OCI-LY1 (cell line): Measurements from ENCODE around the gene CCNG2.

Source experiments
- H2AFZ ChIP-seq: fragments of 200-600 bp; sonication (generic), shearing (Covaris generic); 2 replicates; pipeline ENCODE4 v1.6.0; 2014; ENCODE audit warnings: antibody characterized with exemption, mild to moderate bottlenecking, low read length
- H3F3A ChIP-seq: fragments of 200-600 bp; sonication (generic), shearing (Covaris generic); 2 replicates; pipeline ENCODE4 v1.6.0; 2014; ENCODE audit warnings: mild to moderate bottlenecking, antibody characterized with exemption, low read length, moderate library complexity; ENCODE audit not compliant: insufficient read depth
- H3K27ac ChIP-seq: fragments of 200-600 bp; sonication (generic); 2 replicates; pipeline ENCODE4 v1.5.1; 2014; ENCODE audit warnings: low read length, mixed run types, mild to moderate bottlenecking, low read depth; ENCODE audit not compliant: poor library complexity, severe bottlenecking
- H3K27me3 ChIP-seq: fragments of 200-600 bp; sonication (generic); 2 replicates; pipeline ENCODE4 v1.6.0; 2014; ENCODE audit warnings: antibody characterized with exemption, mild to moderate bottlenecking, low read length, moderate library complexity; ENCODE audit not compliant: insufficient read depth
- H3K36me3 ChIP-seq: fragments of 200-600 bp; sonication (generic); 2 replicates; pipeline ENCODE4 v1.6.1; 2014; ENCODE audit warnings: mild to moderate bottlenecking, antibody characterized with exemption, low read length, moderate library complexity, mixed read lengths; ENCODE audit not compliant: insufficient read depth
- H3K4me1 ChIP-seq: fragments of 200-600 bp; sonication (generic); 2 replicates; pipeline ENCODE4 v1.5.1; 2014; ENCODE audit warnings: mild to moderate bottlenecking, low read length, moderate library complexity; ENCODE audit not compliant: insufficient read depth, severe bottlenecking
- H3K4me2 ChIP-seq: fragments of 200-600 bp; sonication (generic), shearing (Covaris generic); 2 replicates; pipeline ENCODE4 v1.6.1; 2014; ENCODE audit warnings: low read length
- H3K4me3 ChIP-seq: fragments of 200-600 bp; sonication (generic); 2 replicates; pipeline ENCODE4 v1.5.1; 2014; ENCODE audit warnings: low read length, low read depth, mild to moderate bottlenecking, mixed read lengths; ENCODE audit not compliant: poor library complexity, severe bottlenecking
- H3K79me2 ChIP-seq: fragments of 200-600 bp; shearing (Covaris generic); 2 replicates; pipeline ENCODE4 v1.6.1; 2016; ENCODE audit warnings: mixed run types, low read length, mixed read lengths; ENCODE audit not compliant: insufficient read depth
- H3K9ac ChIP-seq: fragments of 200-600 bp; sonication (generic), shearing (Covaris generic); 2 replicates; pipeline ENCODE4 v1.6.1; 2014; ENCODE audit warnings: mild to moderate bottlenecking, low read length, mixed read lengths
- H3K9me2 ChIP-seq: fragments of 200-600 bp; sonication (generic), shearing (Covaris generic); 2 replicates; pipeline ENCODE4 v1.6.1; 2014; ENCODE audit warnings: low read depth, mild to moderate bottlenecking, low read length, mixed read lengths
- H3K9me3 ChIP-seq: fragments of 200-600 bp; shearing (Covaris generic); 2 replicates; pipeline ENCODE4 v1.6.1; 2014; ENCODE audit warnings: low read length, mixed read lengths
- H4K20me1 ChIP-seq: fragments of 200-600 bp; sonication (generic), shearing (Covaris generic); 2 replicates; pipeline ENCODE4 v1.6.0; 2016; ENCODE audit warnings: mild to moderate bottlenecking, low read length; ENCODE audit not compliant: insufficient read depth
- EZH2 ChIP-seq: fragments of 200-600 bp; sonication (generic), shearing (Covaris generic); IDR thresholded peaks from 2 replicates; pipeline ENCODE4 v1.8.0; 2017; ENCODE audit warnings: borderline replicate concordance, mixed run types, mild to moderate bottlenecking, antibody characterized with exemption, low read length, moderate library complexity, mixed read lengths
- TF ChIP-seq, protein P1 (sequence below): fragments of 200-600 bp; sonication (generic), shearing (Covaris generic); IDR thresholded peaks from 2 replicates; pipeline ENCODE4 v1.5.1; 2017; ENCODE audit warnings: mild to moderate bottlenecking, antibody characterized with exemption, low read length, moderate library complexity, mixed read lengths

The CCNG2 gene

DNA sequence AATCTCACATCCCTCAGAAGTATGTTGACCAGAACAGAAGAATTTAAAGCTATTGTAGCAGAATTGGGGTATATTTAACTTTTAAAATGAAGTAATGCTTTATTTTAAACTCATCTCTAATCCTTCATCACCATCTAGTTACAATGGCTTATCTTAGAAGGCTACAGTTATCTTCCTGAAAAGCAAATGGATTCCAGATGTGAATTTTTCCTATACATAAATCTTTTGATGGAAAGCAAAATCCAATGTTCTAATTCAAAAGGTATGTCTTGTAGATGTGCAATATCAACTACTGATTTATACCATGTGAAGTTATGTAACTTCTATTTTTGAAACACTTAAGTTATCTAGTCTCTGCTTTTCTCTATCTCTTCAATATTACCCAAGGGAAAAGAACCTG is 47.6 kb downstream of the CCNG2 start:
- Histone ChIP-seq H3K79me2 (no peaks in the 10 kb centered on the region), H3K4me2 (no peak overlapping the region), H2AFZ (no peak overlapping the region), H3K27ac (no peak overlapping the region), H3K9me3 (no peaks in the 10 kb centered on the region), H3F3A (no peaks in the 10 kb centered on the region), H3K9ac (no peak overlapping the region), H3K4me1 (no peaks in the 10 kb centered on the region), H3K36me3 (no peaks in the 10 kb centered on the region), H4K20me1 (no peaks in the 10 kb centered on the region), H3K27me3 (0 out of 2 replicates have a peak, but pooled peaks cover 4% of the 10 kb centered on the region), H3K4me3 (no peak overlapping the region), H3K9me2 (no peaks in the 10 kb centered on the region)
- TF ChIP-seq, protein P1, sequence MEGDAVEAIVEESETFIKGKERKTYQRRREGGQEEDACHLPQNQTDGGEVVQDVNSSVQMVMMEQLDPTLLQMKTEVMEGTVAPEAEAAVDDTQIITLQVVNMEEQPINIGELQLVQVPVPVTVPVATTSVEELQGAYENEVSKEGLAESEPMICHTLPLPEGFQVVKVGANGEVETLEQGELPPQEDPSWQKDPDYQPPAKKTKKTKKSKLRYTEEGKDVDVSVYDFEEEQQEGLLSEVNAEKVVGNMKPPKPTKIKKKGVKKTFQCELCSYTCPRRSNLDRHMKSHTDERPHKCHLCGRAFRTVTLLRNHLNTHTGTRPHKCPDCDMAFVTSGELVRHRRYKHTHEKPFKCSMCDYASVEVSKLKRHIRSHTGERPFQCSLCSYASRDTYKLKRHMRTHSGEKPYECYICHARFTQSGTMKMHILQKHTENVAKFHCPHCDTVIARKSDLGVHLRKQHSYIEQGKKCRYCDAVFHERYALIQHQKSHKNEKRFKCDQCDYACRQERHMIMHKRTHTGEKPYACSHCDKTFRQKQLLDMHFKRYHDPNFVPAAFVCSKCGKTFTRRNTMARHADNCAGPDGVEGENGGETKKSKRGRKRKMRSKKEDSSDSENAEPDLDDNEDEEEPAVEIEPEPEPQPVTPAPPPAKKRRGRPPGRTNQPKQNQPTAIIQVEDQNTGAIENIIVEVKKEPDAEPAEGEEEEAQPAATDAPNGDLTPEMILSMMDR: no peak
- TF ChIP-seq EZH2: no peak

DNA sequence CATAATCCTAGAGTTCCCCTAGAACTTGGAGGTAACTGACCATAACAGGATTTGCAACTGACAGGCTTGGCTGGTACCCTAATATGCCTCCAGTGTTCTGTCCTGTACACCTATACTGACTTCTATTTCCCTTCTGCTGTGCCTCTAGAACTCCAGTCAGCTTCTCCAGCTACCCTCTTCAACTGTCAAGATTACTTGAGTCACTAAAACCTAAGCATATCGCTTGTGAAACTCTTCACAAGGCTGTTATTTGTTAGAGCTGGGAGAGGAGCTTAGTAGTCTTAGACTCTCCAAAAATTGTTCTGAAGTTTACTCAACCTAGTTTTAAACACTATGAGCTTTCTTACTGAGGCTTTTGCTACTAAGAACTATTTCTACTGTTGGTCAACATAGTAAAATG is 52.0 kb downstream of the CCNG2 start:
- Histone ChIP-seq H3K27ac (no peak overlapping the region), H3K4me3 (no peak overlapping the region), H3K9me3 (no peaks in the 10 kb centered on the region), H3F3A (no peaks in the 10 kb centered on the region), H2AFZ (no peak overlapping the region), H3K4me1 (no peaks in the 10 kb centered on the region), H3K27me3 (0 out of 2 replicates have a peak, but pooled peaks cover 4% of the 10 kb centered on the region), H3K79me2 (no peaks in the 10 kb centered on the region), H3K4me2 (no peak overlapping the region), H3K36me3 (no peaks in the 10 kb centered on the region), H3K9ac (no peak overlapping the region), H4K20me1 (no peaks in the 10 kb centered on the region), H3K9me2 (no peaks in the 10 kb centered on the region)
- TF ChIP-seq, protein P1: no peak
- no peak for TF ChIP-seq EZH2

DNA sequence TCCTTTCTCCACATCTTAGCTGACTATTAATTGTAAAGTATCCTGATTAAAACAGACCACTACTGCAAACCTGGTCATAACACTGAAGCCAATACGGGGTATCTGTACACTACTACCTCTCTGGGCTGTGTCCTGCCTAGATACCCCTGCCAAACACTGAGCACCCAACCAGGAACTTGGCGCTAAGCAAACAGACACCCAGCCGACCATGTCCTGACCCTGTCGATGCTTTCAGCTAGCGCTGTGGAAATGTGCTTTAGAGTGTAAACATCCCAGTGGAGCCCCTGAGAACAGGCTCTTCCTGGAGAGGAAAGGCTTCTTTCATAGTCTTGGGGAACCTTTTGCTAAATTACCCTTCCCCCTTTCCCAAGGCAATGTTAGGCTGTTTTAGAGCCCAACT is 52.9 kb downstream of the CCNG2 start:
- no peak overlapping the region for H3K9ac ChIP-seq
- H3K4me1 ChIP-seq: no peaks in the 10 kb centered on the region
- no peak overlapping the region for H3K4me3 ChIP-seq
- H3K9me3 ChIP-seq: no peaks in the 10 kb centered on the region
- no peaks in the 10 kb centered on the region for H3F3A ChIP-seq
- H3K4me2 ChIP-seq: no peak overlapping the region
- H2AFZ ChIP-seq: no peak overlapping the region
- no peaks in the 10 kb centered on the region for H3K36me3 ChIP-seq
- no peaks in the 10 kb centered on the region for H3K79me2 ChIP-seq
- H4K20me1 ChIP-seq: no peaks in the 10 kb centered on the region
- H3K27ac ChIP-seq: no peak overlapping the region
- no peaks in the 10 kb centered on the region for H3K9me2 ChIP-seq
- H3K27me3 ChIP-seq: 0 out of 2 replicates have a peak, but pooled peaks cover 4% of the 10 kb centered on the region
- no peak for TF ChIP-seq EZH2
- TF ChIP-seq, protein P1: no peak
